GM06990 (cell line): ENCODE data around the gene ANXA9.

Experiments used
- DNase-seq: peaks from one replicate; pipeline ENCODE4 v3.0.0-alpha.2; 2011; ENCODE audit not compliant: insufficient read length; ENCODE audit errors: extremely low read depth
- H3K27me3 ChIP-seq: replicated peaks from 2 replicates; pipeline ENCODE4 v1.6.0; 2011; ENCODE audit warnings: low read length; ENCODE audit not compliant: control insufficient read depth, insufficient read depth
- H3K36me3 ChIP-seq: 2 replicates; pipeline ENCODE4 v1.5.1; 2011; ENCODE audit warnings: low read length; ENCODE audit not compliant: control insufficient read depth, insufficient read depth
- H3K4me3 ChIP-seq: replicated peaks from 2 replicates; pipeline ENCODE4 v1.5.1; 2011; ENCODE audit warnings: low read depth, mild to moderate bottlenecking, control low read depth, low read length
- TF ChIP-seq, protein P1 (sequence below): IDR thresholded peaks from 2 replicates; pipeline ENCODE4 v1.5.1; 2011; ENCODE audit warnings: low read length, control low read depth, mild to moderate bottlenecking, inconsistent platforms; ENCODE audit not compliant: insufficient read depth, poor library complexity, severe bottlenecking

Gene ANXA9

DNA sequence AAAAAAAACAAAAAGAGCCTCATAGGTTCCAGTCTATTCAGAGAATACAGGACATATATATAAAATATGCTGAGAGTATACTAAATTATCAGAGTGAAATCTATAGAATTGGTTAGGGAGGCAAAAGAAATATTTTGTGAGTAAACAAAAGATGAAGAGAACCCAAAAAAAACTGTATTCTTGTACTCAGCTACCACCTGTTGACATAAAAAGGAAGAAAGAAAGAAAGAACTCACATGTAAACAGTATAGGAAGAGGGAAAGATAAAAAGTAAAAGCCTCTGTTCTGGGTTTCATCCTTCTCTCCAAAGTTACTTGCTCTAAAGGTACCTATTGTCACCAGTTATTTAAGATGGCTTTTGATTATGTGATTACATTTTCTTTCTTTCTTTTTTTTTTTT lies 44.4 kb downstream of the ANXA9 start:
- TF ChIP-seq, protein P1, sequence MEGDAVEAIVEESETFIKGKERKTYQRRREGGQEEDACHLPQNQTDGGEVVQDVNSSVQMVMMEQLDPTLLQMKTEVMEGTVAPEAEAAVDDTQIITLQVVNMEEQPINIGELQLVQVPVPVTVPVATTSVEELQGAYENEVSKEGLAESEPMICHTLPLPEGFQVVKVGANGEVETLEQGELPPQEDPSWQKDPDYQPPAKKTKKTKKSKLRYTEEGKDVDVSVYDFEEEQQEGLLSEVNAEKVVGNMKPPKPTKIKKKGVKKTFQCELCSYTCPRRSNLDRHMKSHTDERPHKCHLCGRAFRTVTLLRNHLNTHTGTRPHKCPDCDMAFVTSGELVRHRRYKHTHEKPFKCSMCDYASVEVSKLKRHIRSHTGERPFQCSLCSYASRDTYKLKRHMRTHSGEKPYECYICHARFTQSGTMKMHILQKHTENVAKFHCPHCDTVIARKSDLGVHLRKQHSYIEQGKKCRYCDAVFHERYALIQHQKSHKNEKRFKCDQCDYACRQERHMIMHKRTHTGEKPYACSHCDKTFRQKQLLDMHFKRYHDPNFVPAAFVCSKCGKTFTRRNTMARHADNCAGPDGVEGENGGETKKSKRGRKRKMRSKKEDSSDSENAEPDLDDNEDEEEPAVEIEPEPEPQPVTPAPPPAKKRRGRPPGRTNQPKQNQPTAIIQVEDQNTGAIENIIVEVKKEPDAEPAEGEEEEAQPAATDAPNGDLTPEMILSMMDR = no peak
- H3K4me3 ChIP-seq = no peak overlapping the region
- no peaks in the 10 kb centered on the region for H3K27me3 ChIP-seq
- no peak for DNase-seq
- peaks cover 7% of the 10 kb centered on the region for H3K36me3 ChIP-seq

DNA sequence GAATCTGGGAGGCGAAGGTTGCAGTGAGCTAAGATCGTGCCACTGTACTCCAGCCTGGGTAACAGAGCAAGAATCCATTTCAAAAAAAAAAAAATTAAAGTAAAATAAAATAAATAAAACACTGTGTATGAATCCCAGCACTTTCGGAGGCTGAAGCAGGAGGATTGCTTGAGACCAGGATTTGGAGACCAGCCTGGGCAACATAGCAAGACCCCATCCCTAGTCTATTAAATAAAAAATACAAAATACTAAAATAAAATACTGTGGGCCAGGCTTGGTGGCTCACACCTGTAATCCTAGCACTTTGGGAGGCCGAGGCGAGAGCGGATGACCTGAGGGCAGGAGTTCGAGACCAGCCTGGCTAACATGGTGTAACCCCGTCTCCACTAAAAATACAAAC lies 50.1 kb downstream of the ANXA9 start:
- Histone ChIP-seq H3K4me3 (no peak overlapping the region), H3K27me3 (no peaks in the 10 kb centered on the region), H3K36me3 (peaks cover 11% of the 10 kb centered on the region)
- TF ChIP-seq, protein P1 = no peak
- no peak for DNase-seq

- H3K36me3 ChIP-seq = peaks cover 6% of the 10 kb centered on the region
- DNase-seq = no peak
- TF ChIP-seq, protein P1 = no peak
- H3K4me3 ChIP-seq = no peak overlapping the region
- H3K27me3 ChIP-seq = no peaks in the 10 kb centered on the region
Measured at GRCh38 chr1:151035167-151035566, 53.1 kb downstream of the ANXA9 start.

DNA sequence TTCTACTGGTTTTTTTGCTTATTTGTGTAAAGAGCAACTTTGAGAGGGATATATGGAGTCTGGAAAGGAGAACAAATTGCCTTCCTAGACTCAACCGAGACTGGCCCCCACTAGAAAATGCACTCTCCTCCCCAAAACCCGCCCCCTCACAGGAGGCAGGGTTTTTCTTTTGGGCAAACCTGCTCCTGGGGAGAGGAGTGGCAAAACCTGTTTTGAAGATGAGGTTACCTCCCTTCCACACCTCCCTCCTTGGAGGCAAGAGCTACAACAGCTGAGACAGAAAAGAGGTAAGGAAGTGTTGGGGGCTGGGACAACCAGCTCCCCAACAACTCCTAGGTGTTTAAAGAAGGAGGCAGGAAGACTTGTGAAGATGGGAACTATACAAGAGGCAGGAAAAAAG lies 54.3 kb downstream of the ANXA9 start, which contains the start of gene BNIPL:
Gene BNIPL, plus strand, starts transcription at position 231 of the 400 bp plus-strand sequence. Its CDS starts 140 bp downstream, at position 371.
- no peak for DNase-seq
- TF ChIP-seq, protein P1 = no peak

DNA sequence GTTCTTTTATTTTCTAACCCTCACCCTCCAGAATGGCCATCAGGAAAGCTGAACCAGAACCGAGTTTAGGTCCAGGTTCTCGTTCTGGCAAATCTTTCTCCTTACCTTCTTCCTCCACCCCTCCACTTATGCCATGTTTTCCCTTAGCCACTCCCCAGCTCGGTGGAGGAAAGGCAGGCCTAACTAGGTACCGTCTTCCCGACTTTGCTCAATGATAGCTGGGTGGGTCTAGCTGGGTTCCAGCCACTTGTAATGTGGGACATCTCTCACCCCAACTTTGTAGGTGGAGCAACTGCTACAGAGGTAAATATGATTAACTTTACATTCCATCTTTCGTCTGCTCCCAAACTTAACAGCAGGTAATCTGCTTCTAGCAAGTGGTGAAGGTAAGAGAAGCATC lies 54.9 kb downstream of the ANXA9 start:
- DNase-seq = no peak
- H3K4me3 ChIP-seq = no peak overlapping the region
- H3K36me3 ChIP-seq = peaks cover 6% of the 10 kb centered on the region
- TF ChIP-seq, protein P1 = no peak
- H3K27me3 ChIP-seq = no peaks in the 10 kb centered on the region

More for the DNA sequence above, 54.3 kb downstream of the ANXA9 start, which contains the start of gene BNIPL:
- H3K4me3 ChIP-seq = no peak within 1 kb of the TSS
- H3K27me3 ChIP-seq = no peaks in the 10 kb centered on the region
- peaks cover 6% of the 10 kb centered on the region for H3K36me3 ChIP-seq

- DNase-seq = no peak
- no peaks in the 10 kb centered on the region for H3K27me3 ChIP-seq
- H3K36me3 ChIP-seq = peaks cover 3% of the 10 kb centered on the region; the same call in 1 of the 2 replicates
- TF ChIP-seq, protein P1 = no peak
- H3K4me3 ChIP-seq = no peak overlapping the region
Measured at GRCh38 chr1:151039521-151039920, 57.4 kb downstream of the ANXA9 start.
